IMR-90 (cell line): ENCODE measurements around the gene DVL1. TPM values are rescaled to one million over a fixed set of nuclear protein-coding genes. Genes with fewer than 3 reads are reported as not detected.

Experiments used
- ATAC-seq: fragments of 200-7000 bp; cut with Tn5 transposase; 2 replicates; pipeline ENCODE4 v1.9.1; 2020; ENCODE audit warnings: low read depth, mild to moderate bottlenecking, moderate library complexity
- BruUV-seq: library from RNA; stranded (reverse); fragments of 400-500 nt; replicated peaks from 2 replicates; lab custom pipeline; 2021; lab: Mats Ljungman, UMichigan
- CTCF ChIA-PET: fragments of 300-600 bp; formaldehyde crosslinking; extraction: SDS; loops from one replicate; lab custom pipeline; 2021; ENCODE audit warnings: antibody characterized with exemption; lab: Yijun Ruan, JAX
- POLR2A ChIA-PET: fragments of 300-600 bp; sonication (Branson Sonifier 250); formaldehyde crosslinking; loops from one replicate; lab custom pipeline; 2022; ENCODE audit warnings: antibody characterized with exemption; ENCODE audit not compliant: unreplicated experiment; lab: Charles Lee
- DNase-seq: peaks from one replicate; pipeline ENCODE4 v3.0.0; 2013
- H2AFZ ChIP-seq: replicated peaks from 2 replicates; pipeline ENCODE3; 2013; ENCODE audit warnings: low read length, mild to moderate bottlenecking; ENCODE audit not compliant: poor library complexity
- H2AK5ac ChIP-seq: 2 replicates; pipeline ENCODE4 v1.6.1; 2013; ENCODE audit warnings: low read depth, low read length, inconsistent platforms
- H2AK9ac ChIP-seq: replicated peaks from 2 replicates; pipeline ENCODE3; 2013; ENCODE audit warnings: mild to moderate bottlenecking, low read depth, low read length, moderate library complexity; ENCODE audit not compliant: poor library complexity
- H2BK120ac ChIP-seq: 2 replicates; pipeline ENCODE4 v1.6.1; 2013; ENCODE audit warnings: low read depth, low read length, inconsistent platforms
- H2BK15ac ChIP-seq: 3 replicates; pipeline ENCODE4 v1.6.1; 2013; ENCODE audit warnings: low read depth, low read length, inconsistent platforms
- H2BK20ac ChIP-seq: 2 replicates; pipeline ENCODE4 v1.6.1; 2013; ENCODE audit warnings: low read depth, mild to moderate bottlenecking, inconsistent platforms, low read length, moderate library complexity
- H2BK5ac ChIP-seq: 2 replicates; pipeline ENCODE4 v1.6.1; 2013; ENCODE audit warnings: mild to moderate bottlenecking, low read depth, low read length, inconsistent platforms; ENCODE audit not compliant: poor library complexity, severe bottlenecking
- H3K14ac ChIP-seq: replicated peaks from 2 replicates; pipeline ENCODE4 v1.6.1; 2013; ENCODE audit warnings: low read depth, low read length, inconsistent platforms
- H3K18ac ChIP-seq: 2 replicates; pipeline ENCODE4 v1.6.1; 2013; ENCODE audit warnings: low read depth, low read length, control low read depth
- H3K23ac ChIP-seq: 2 replicates; pipeline ENCODE4 v1.6.1; 2013; ENCODE audit warnings: low read depth, low read length, inconsistent platforms
- H3K27ac ChIP-seq: 2 replicates; pipeline ENCODE4 v1.5.1; 2013; ENCODE audit warnings: mild to moderate bottlenecking, control low read depth, low read length; ENCODE audit not compliant: insufficient read depth
- H3K27me3 ChIP-seq: 2 replicates; pipeline ENCODE4 v1.6.1; 2013; ENCODE audit warnings: low read length; ENCODE audit not compliant: control insufficient read depth, insufficient read depth
- H3K36me3 ChIP-seq: 2 replicates; pipeline ENCODE4 v1.6.1; 2013; ENCODE audit warnings: low read length, mixed read lengths; ENCODE audit not compliant: control insufficient read depth, insufficient read depth
- H3K4ac ChIP-seq: 2 replicates; pipeline ENCODE4 v1.6.1; 2013; ENCODE audit warnings: low read depth, low read length, inconsistent platforms
- H3K4me1 ChIP-seq: 2 replicates; pipeline ENCODE4 v1.6.1; 2013; ENCODE audit warnings: low read length, mixed read lengths; ENCODE audit not compliant: control insufficient read depth, insufficient read depth
- H3K4me2 ChIP-seq: 2 replicates; pipeline ENCODE4 v1.6.1; 2013; ENCODE audit warnings: low read depth, mild to moderate bottlenecking, control low read depth, low read length, moderate library complexity
- H3K4me3 ChIP-seq: 2 replicates; pipeline ENCODE4 v1.5.1; 2013; ENCODE audit warnings: low read depth, mild to moderate bottlenecking, control low read depth, low read length, moderate library complexity; ENCODE audit not compliant: insufficient read depth
- H3K56ac ChIP-seq: 2 replicates; pipeline ENCODE4 v1.6.1; 2013; ENCODE audit warnings: low read length, inconsistent platforms; ENCODE audit not compliant: insufficient read depth; ENCODE audit errors: extremely low read depth
- H3K79me1 ChIP-seq, 2 experiments: 2 replicates each; pipeline ENCODE4 v1.6.1; 2013; ENCODE audit warnings: low read length in 2 of 2, inconsistent platforms in 1 of 2, low read depth in 1 of 2
- H3K9ac ChIP-seq: 2 replicates; pipeline ENCODE4 v1.6.1; 2013; ENCODE audit warnings: low read depth, low read length, control low read depth
- H3K9me1 ChIP-seq: 2 replicates; pipeline ENCODE4 v1.6.1; 2013; ENCODE audit warnings: low read length, inconsistent platforms; ENCODE audit not compliant: insufficient read depth
- H3K9me3 ChIP-seq: 2 replicates; pipeline ENCODE4 v1.6.1; 2013; ENCODE audit warnings: low read length; ENCODE audit not compliant: control insufficient read depth, insufficient read depth
- H4K20me1 ChIP-seq: 2 replicates; pipeline ENCODE4 v1.6.1; 2013; ENCODE audit warnings: low read length, inconsistent platforms; ENCODE audit not compliant: insufficient read depth
- H4K5ac ChIP-seq: 2 replicates; pipeline ENCODE4 v1.6.1; 2013; ENCODE audit warnings: mild to moderate bottlenecking, low read depth, low read length, control low read depth
- H4K8ac ChIP-seq, 2 experiments: 2 replicates each; pipeline ENCODE4 v1.6.1; 2013; ENCODE audit warnings: low read depth in 2 of 2, low read length in 2 of 2, control low read depth in 1 of 2, inconsistent platforms in 1 of 2
- H4K91ac ChIP-seq: 2 replicates; pipeline ENCODE4 v1.6.1; 2013; ENCODE audit warnings: low read depth, low read length, inconsistent platforms; ENCODE audit not compliant: insufficient read depth
- BHLHE40 ChIP-seq: fragments of 150-350 bp; IDR thresholded peaks from 2 replicates; pipeline ENCODE4 v1.6.1; 2016; ENCODE audit warnings: mild to moderate bottlenecking, low read depth, low read length
- CTCF ChIP-seq: conservative IDR thresholded peaks from 2 replicates; pipeline ENCODE4 v1.5.1; 2012; ENCODE audit warnings: mild to moderate bottlenecking, low read depth, low read length, improper control_type of control experiment
- MAZ ChIP-seq: IDR thresholded peaks from 2 replicates; pipeline ENCODE4 v1.6.1; 2012; ENCODE audit warnings: low read depth, mild to moderate bottlenecking, low read length, improper control_type of control experiment, moderate library complexity, borderline replicate concordance
- MXI1 ChIP-seq: IDR thresholded peaks from 2 replicates; pipeline ENCODE4 v1.6.1; 2012; ENCODE audit warnings: low read depth, mild to moderate bottlenecking, low read length, moderate library complexity, borderline replicate concordance
- POLR2A ChIP-seq: IDR thresholded peaks from 2 replicates; pipeline ENCODE4 v1.6.1; 2012; ENCODE audit warnings: mild to moderate bottlenecking, low read depth, low read length
- RCOR1 ChIP-seq: IDR thresholded peaks from 2 replicates; pipeline ENCODE4 v1.6.1; 2012; ENCODE audit warnings: mild to moderate bottlenecking, low read length, improper control_type of control experiment; ENCODE audit not compliant: insufficient replicate concordance
- RFX5 ChIP-seq: IDR thresholded peaks from 2 replicates; pipeline ENCODE4 v1.8.0; 2012; ENCODE audit warnings: low read depth, mild to moderate bottlenecking, low read length, moderate library complexity
- SMC3 ChIP-seq: fragments of 150-350 bp; IDR thresholded peaks from 2 replicates; pipeline ENCODE4 v1.6.1; 2016; ENCODE audit warnings: low read depth, mild to moderate bottlenecking, antibody characterized with exemption, low read length, moderate library complexity
- USF2 ChIP-seq: fragments of 150-350 bp; IDR thresholded peaks from 2 replicates; pipeline ENCODE4 v1.6.1; 2017; ENCODE audit warnings: mild to moderate bottlenecking, antibody characterized with exemption, low read length, low read depth
- WGBS, 2 experiments: methylation state at CpG; one replicate each; pipeline versions ENCODE4 v1.1.5 to v1.1.7; 2013; ENCODE audit warnings: missing lambda C conversion rate in 2 of 2; ENCODE audit not compliant: insufficient read length in 1 of 2; ENCODE audit errors: extremely low coverage in 2 of 2; 5-methylcytosine and 5-hydroxymethylcytosine counted together
- dilution Hi-C: fragments of 300-500 bp; cut with HindIII; formaldehyde crosslinking; loops from one replicate; pipeline ENCODE4 v1.14.3; 2018; ENCODE audit warnings: low sequenced_read_pairs; ENCODE audit not compliant: unreplicated experiment
- in situ Hi-C: fragments of 300-500 bp; cut with MboI; formaldehyde crosslinking; loops from 3 replicates; pipeline ENCODE4 v1.14.3; 2019; ENCODE audit warnings: low sequenced_read_pairs, inconsistent platforms, mixed read lengths
- intact Hi-C: fragments of 100-400 bp; cut with micrococcal nuclease; formaldehyde crosslinking; loops from 2 replicates; pipeline ENCODE4 v1.10.0; 2022
- polyA plus RNA-seq, 3 experiments: library from polyadenylated mRNA; depleted of rRNA; stranded (reverse); fragments of >200 nt; gene quantifications; 2 replicates each; pipeline ENCODE4 v1.2.3, GENCODE V29; 2012; ENCODE audit warnings: low replicate concordance in 1 of 3
- total RNA-seq: library from RNA; depleted of rRNA; stranded (reverse); fragments of >200 nt; gene quantifications from 2 replicates; pipeline ENCODE4 v1.2.3, GENCODE V29; 2012

The DVL1 gene
- total and polyA plus RNA-seq, 2 of the 4 experiments (the other 2 are of a cell fraction): 27.2 to 35.9 TPM

- TF ChIP-seq MXI1 (peak; percentile 96), POLR2A (peak; percentile 69)
Observed at GRCh38 chr1:1307923-1308755, 41.1 kb downstream of the DVL1 start, which contains the start of the genes ACAP3 and PUSL1 (continued).

GRCh38 chr1:1307261-1307922 is 41.8 kb downstream of the DVL1 start:
- Histone ChIP-seq H3K4me2 (peak overlapping the region; percentile 100), H3K4ac (peak overlapping the region; percentile 70), H2BK5ac (peak overlapping the region; percentile 79), H4K8ac (peak overlapping the region in 1 of 2 experiments; percentile 5; a peak in 1 of 4 replicates), H3K9me3 (no peaks in the 10 kb centered on the region), H3K23ac (peak overlapping the region; percentile 94), H2AFZ (peak overlapping the region; percentile 97), H3K9me1 (peaks cover 3% of the 10 kb centered on the region), H2BK15ac (no peak overlapping the region), H4K5ac (no peak overlapping the region), H3K4me3 (peak overlapping the region; percentile 93), H3K18ac (no peak overlapping the region), H3K14ac (peak overlapping the region; percentile 61), H3K4me1 (peaks cover 31% of the 10 kb centered on the region), H2AK5ac (peak overlapping the region; percentile 47), H4K91ac (peak overlapping the region; percentile 76), H3K9ac (peak overlapping the region; percentile 91), H4K20me1 (peaks cover 47% of the 10 kb centered on the region), H2BK20ac (no peak overlapping the region), H2AK9ac (peak overlapping the region; percentile 97), H3K27me3 (no peaks in the 10 kb centered on the region), H3K36me3 (peaks cover 24% of the 10 kb centered on the region), H3K56ac (peak overlapping the region; percentile 38), H2BK120ac (no peak overlapping the region), H3K27ac (peak overlapping the region; percentile 89), H3K79me1 (peaks cover 6 to 58% of the 10 kb centered on the region in 2 experiments; a peak in 3 of 4 replicates)
- BruUV-seq: no TSS peak
- DNase-seq: no peak
- intact Hi-C loops: loop anchor here (5.0 kb wide), 2 partner anchors 50 to 185 kb away; partner anchors contain the start of gene MXRA8
- in situ Hi-C loops: no loop called here
- ChIA-PET CTCF (no interaction called here), POLR2A (no interaction called here)
- dilution Hi-C loops: no loop called here
- WGBS, 2 experiments: 0% methylated on average over 61 of the region's 83 CpGs; no CpG with 5 or more reads in 1 of the 2 experiments
- peak; percentile 7 for ATAC-seq
- TF ChIP-seq RFX5: no peak
- TF ChIP-seq POLR2A: peak; percentile 22; the same call in 1 of the 2 replicates
- TF ChIP-seq MXI1: peak; percentile 14; the same call in 1 of the 2 replicates
- no peak for TF ChIP-seq CTCF
- TF ChIP-seq USF2: no peak
- no peak for TF ChIP-seq BHLHE40
- no peak for TF ChIP-seq MAZ
- TF ChIP-seq RCOR1: no peak
- no peak for TF ChIP-seq SMC3
